ENCODE results near the gene CHD9NB. TPM values are rescaled to one million over a fixed set of nuclear protein-coding genes. Genes with fewer than 3 reads are reported as not detected.

CHD9NB gene
- total and polyA plus RNA-seq, 10 of the 15 experiments (the other 5 are each of a cell fraction or from before 2014, with no cell fraction given), result 0.14 to 1.6 (median 0.73) TPM

DNA sequence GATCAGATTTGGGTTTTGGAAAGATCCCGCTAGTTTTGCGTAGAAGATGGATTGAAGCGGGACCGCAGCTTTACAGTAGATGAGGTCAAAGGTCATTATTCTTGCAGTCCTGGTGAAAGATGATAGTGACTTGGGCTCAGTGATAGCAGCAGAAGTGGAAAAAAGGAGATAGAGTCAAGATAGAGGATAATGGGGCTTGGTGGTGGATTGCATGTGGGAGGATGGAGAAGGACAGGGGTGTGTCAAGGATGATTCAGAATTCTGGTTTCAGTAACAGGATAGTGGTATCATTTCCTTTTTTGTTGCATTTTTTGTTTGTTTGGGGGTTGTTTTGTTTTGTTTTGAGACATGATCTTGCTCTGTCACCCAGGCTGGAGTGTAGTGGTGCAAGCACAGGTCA lies 28.7 kb downstream of the CHD9NB start:
- Histone ChIP-seq H3K79me2 (ENCODE audit: control insufficient read depth, insufficient read depth, low read length) (no peaks in the 10 kb centered on the region), H3K4me3 (no peak overlapping the region), H3K27me3 (replicated peaks in 1 of 2; ENCODE audit: control insufficient read depth in 2 of 2, insufficient read depth in 2 of 2, low read length in 1 of 2) (no peaks in the 10 kb centered on the region), H4K20me1 (ENCODE audit: control insufficient read depth, insufficient read depth) (no peaks in the 10 kb centered on the region), H3K4me1 (ENCODE audit: control insufficient read depth, insufficient read depth, low read length) (no peaks in the 10 kb centered on the region), H3K9ac (ENCODE audit: control insufficient read depth, insufficient read depth, low read length) (no peak overlapping the region), H2AFZ (ENCODE audit: control insufficient read depth, low read depth, low read length) (no peak overlapping the region), H3K9me3 (replicated peaks; ENCODE audit: control insufficient read depth, insufficient read depth, low read length) (no peaks in the 10 kb centered on the region), H3K4me2 (ENCODE audit: control insufficient read depth, insufficient read depth) (no peak overlapping the region), H3K36me3 (ENCODE audit: control insufficient read depth in 2 of 2, insufficient read depth in 2 of 2, low read length in 1 of 2) (no peaks in the 10 kb centered on the region), H3K27ac (ENCODE audit: control insufficient read depth, insufficient read depth) (no peak overlapping the region)
- no peak for DNase-seq (ENCODE audit: low read depth, low spot score)
- in situ Hi-C loops (cut with MboI) (loop anchor here (10.0 kb wide), 1 partner anchor 839 kb away; no protein-coding TSS in a partner anchor), intact Hi-C loops (cut with micrococcal nuclease; ENCODE audit: unreplicated experiment) (loop anchor here (5.0 kb wide), 1 partner anchor 157 kb away; no protein-coding TSS in a partner anchor)
- ATAC-seq, result peak; percentile 37
- BruUV-seq (replicated peaks), result no TSS peak
- POLR2A ChIA-PET, result no interaction called here
- TF ChIP-seq SIX5 (IDR thresholded peaks at IDR 0.05; ENCODE audit: low read depth, low read length, severe bottlenecking) (no peak), GABPA (IDR thresholded peaks at IDR 0.05; ENCODE audit: low read depth) (no peak), SUPT20H (IDR thresholded peaks at IDR 0.05; ENCODE audit: borderline replicate concordance, control insufficient read depth, low read depth, low read length) (no peak), MYB (IDR thresholded peaks at IDR 0.05; ENCODE audit: borderline replicate concordance, low read depth, low read length) (no peak), BCL11A (IDR thresholded peaks at IDR 0.05; ENCODE audit: low read depth, low read length) (0 out of 2 replicates have a peak, but pooled peaks have one; percentile 9), SPI1 (IDR thresholded peaks at IDR 0.05; ENCODE audit: borderline replicate concordance, insufficient read depth, low read depth, low read length) (peak; percentile 50; the same call in 1 of the 2 replicates), JUNB (IDR thresholded peaks at IDR 0.05) (0 out of 2 replicates have a peak, but pooled peaks have one; percentile 8)
- TF ChIP-seq, protein P1, sequence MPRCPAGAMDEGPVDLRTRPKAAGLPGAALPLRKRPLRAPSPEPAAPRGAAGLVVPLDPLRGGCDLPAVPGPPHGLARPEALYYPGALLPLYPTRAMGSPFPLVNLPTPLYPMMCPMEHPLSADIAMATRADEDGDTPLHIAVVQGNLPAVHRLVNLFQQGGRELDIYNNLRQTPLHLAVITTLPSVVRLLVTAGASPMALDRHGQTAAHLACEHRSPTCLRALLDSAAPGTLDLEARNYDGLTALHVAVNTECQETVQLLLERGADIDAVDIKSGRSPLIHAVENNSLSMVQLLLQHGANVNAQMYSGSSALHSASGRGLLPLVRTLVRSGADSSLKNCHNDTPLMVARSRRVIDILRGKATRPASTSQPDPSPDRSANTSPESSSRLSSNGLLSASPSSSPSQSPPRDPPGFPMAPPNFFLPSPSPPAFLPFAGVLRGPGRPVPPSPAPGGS (IDR thresholded peaks at IDR 0.05; ENCODE audit: borderline replicate concordance, insufficient read depth, low read depth, low read length, poor library complexity, severe bottlenecking), result no peak
- RAD21 ChIA-PET (ENCODE audit: unreplicated experiment), result interaction anchor here (0.7 kb wide), 1 partner anchor 1747 kb away, joined by 3 read pairs; no protein-coding TSS in a partner anchor
- SMC1A ChIA-PET (ENCODE audit: uncharacterized antibody, unreplicated experiment), result no interaction called here
- peak; percentile 52 for FAIRE-seq
- WGBS (ENCODE audit: insufficient coverage, insufficient replicate concordance, low lambda C conversion rate, missing lambda C conversion rate), result 89% methylated on average over 4 of the region's 4 CpGs
- CTCF ChIA-PET, result no interaction called here

Data from GM12878 (cell line).